A673 (cell line): Measurements from ENCODE around the gene KRT86. TPM values are rescaled to one million over a fixed set of nuclear protein-coding genes. Genes with fewer than 3 reads are reported as not detected.

Experiments used
- BruUV-seq: library from RNA; stranded (reverse); fragments of 400-500 nt; replicated peaks from 2 replicates; lab custom pipeline; 2021; lab: Mats Ljungman, UMichigan
- CTCF ChIA-PET: fragments of 300-600 bp; sonication (Branson Sonifier 250); formaldehyde crosslinking; loops from one replicate; lab custom pipeline; 2022; ENCODE audit warnings: antibody characterized with exemption; lab: Charles Lee
- POLR2A ChIA-PET: fragments of 300-600 bp; sonication (Branson Sonifier 250); formaldehyde crosslinking; loops from one replicate; lab custom pipeline; 2022; ENCODE audit warnings: antibody characterized with exemption; ENCODE audit not compliant: low non-redundant PET; lab: Charles Lee
- DNase-seq: peaks from one replicate; pipeline ENCODE4 v3.0.0-alpha.2; 2015; ENCODE audit warnings: low spot score
- H3K27ac ChIP-seq: fragments of 200-600 bp; sonication (generic); 2 replicates; pipeline ENCODE4 v1.5.1; 2016; ENCODE audit warnings: mixed run types, low read depth, mild to moderate bottlenecking, mixed read lengths, antibody characterized with exemption, low read length; ENCODE audit not compliant: poor library complexity, severe bottlenecking
- H3K27me3 ChIP-seq: fragments of 200-600 bp; sonication (generic); replicated peaks from 2 replicates; pipeline ENCODE4 v1.6.1; 2017; ENCODE audit warnings: mixed run types, low read depth, mild to moderate bottlenecking, mixed read lengths, antibody characterized with exemption, low read length; ENCODE audit not compliant: insufficient read depth, poor library complexity
- H3K36me3 ChIP-seq: fragments of 200-600 bp; sonication (generic); 2 replicates; pipeline ENCODE4 v1.6.1; 2016; ENCODE audit warnings: mixed run types, mild to moderate bottlenecking, mixed read lengths, antibody characterized with exemption, low read length; ENCODE audit not compliant: insufficient read depth, poor library complexity, severe bottlenecking
- H3K4me1 ChIP-seq: fragments of 200-600 bp; sonication (generic); 2 replicates; pipeline ENCODE4 v1.6.1; 2017; ENCODE audit warnings: mixed run types, mild to moderate bottlenecking, mixed read lengths, antibody characterized with exemption, low read length; ENCODE audit not compliant: insufficient read depth, poor library complexity, severe bottlenecking
- H3K4me3 ChIP-seq: fragments of 200-600 bp; sonication (generic); 2 replicates; pipeline ENCODE4 v1.5.1; 2016; ENCODE audit warnings: low read depth, mixed run types, mild to moderate bottlenecking, mixed read lengths, low read length; ENCODE audit not compliant: poor library complexity, severe bottlenecking
- H3K9me3 ChIP-seq: fragments of 200-600 bp; sonication (generic); 2 replicates; pipeline ENCODE4 v1.6.1; 2016; ENCODE audit warnings: mixed run types, low read depth, mild to moderate bottlenecking, mixed read lengths, antibody characterized with exemption, low read length; ENCODE audit not compliant: poor library complexity, severe bottlenecking
- CTCF ChIP-seq: fragments of 300-800, 200-600 bp; sonication (generic); conservative IDR thresholded peaks from 2 replicates; pipeline ENCODE4 v1.5.1; 2017; ENCODE audit warnings: low read depth, mild to moderate bottlenecking, antibody characterized with exemption, low read length, moderate library complexity, mixed read lengths
- EZH2 ChIP-seq: fragments of 200-600 bp; sonication (generic); IDR thresholded peaks from 2 replicates; pipeline ENCODE4 v1.6.1; 2017; ENCODE audit warnings: borderline replicate concordance, low read depth, mild to moderate bottlenecking, mixed read lengths, antibody characterized with exemption, low read length; ENCODE audit not compliant: poor library complexity, severe bottlenecking
- intact Hi-C: fragments of 100-400 bp; cut with micrococcal nuclease; formaldehyde crosslinking; loops from one replicate; pipeline ENCODE4 v1.10.0; 2022; ENCODE audit not compliant: unreplicated experiment
- total RNA-seq: library from RNA; stranded (reverse); gene quantifications from 2 replicates; pipeline ENCODE4 v1.2.3, GENCODE V29; 2021

Gene KRT86
- total RNA-seq, 1 experiment from 2014 or later, result not detected

GRCh38 chr12:52262286-52262685 lies 12.2 kb upstream of the KRT86 start:
- Histone ChIP-seq H3K4me1 (peaks cover 15% of the 10 kb centered on the region), H3K27me3 (peaks cover 16% of the 10 kb centered on the region), H3K36me3 (no peaks in the 10 kb centered on the region), H3K9me3 (no peaks in the 10 kb centered on the region), H3K4me3 (no peak overlapping the region), H3K27ac (no peak overlapping the region)
- ChIA-PET POLR2A (no interaction called here), CTCF (no interaction called here)
- intact Hi-C loops, result no loop called here
- BruUV-seq, result no TSS peak
- DNase-seq, result no peak
- TF ChIP-seq CTCF (no peak), EZH2 (no peak)

- intact Hi-C loops, result no loop called here
- no peak overlapping the region for H3K4me3 ChIP-seq
- ChIA-PET CTCF (no interaction called here), POLR2A (no interaction called here)
- TF ChIP-seq EZH2, result no peak
- TF ChIP-seq CTCF, result no peak
- H3K27ac ChIP-seq, result no peak overlapping the region
- H3K4me1 ChIP-seq, result peaks cover 15% of the 10 kb centered on the region
- DNase-seq, result no peak
- H3K36me3 ChIP-seq, result no peaks in the 10 kb centered on the region
- H3K9me3 ChIP-seq, result no peaks in the 10 kb centered on the region
- H3K27me3 ChIP-seq, result peaks cover under 1% of the 10 kb centered on the region
- BruUV-seq, result no TSS peak
Measured at GRCh38 chr12:52263761-52264434, 10.5 kb upstream of the KRT86 start.

- no peaks in the 10 kb centered on the region for H3K9me3 ChIP-seq
- peaks cover 15% of the 10 kb centered on the region for H3K4me1 ChIP-seq
- no peak overlapping the region for H3K27ac ChIP-seq
- H3K36me3 ChIP-seq, result no peaks in the 10 kb centered on the region
- no TSS peak for BruUV-seq
- ChIA-PET CTCF (no interaction called here), POLR2A (interaction anchor here (0.6 kb wide), 1 partner anchor 338 kb away, joined by 3 read pairs; no protein-coding TSS in a partner anchor)
- TF ChIP-seq EZH2 (no peak), CTCF (no peak)
- H3K27me3 ChIP-seq, result no peaks in the 10 kb centered on the region
- DNase-seq, result no peak
- no peak overlapping the region for H3K4me3 ChIP-seq
- intact Hi-C loops, result no loop called here
Measured at GRCh38 chr12:52264435-52264825, 10.0 kb upstream of the KRT86 start.
